GM12872 (cell line): ENCODE results near the gene PCYOX1L.

Experiments
- CTCF ChIP-seq: IDR thresholded peaks from 3 replicates; pipeline ENCODE4 v1.5.1; 2011; ENCODE audit warnings: low read depth, mild to moderate bottlenecking, low read length, moderate library complexity; ENCODE audit not compliant: insufficient read depth

Gene PCYOX1L

GRCh38 chr5:149324641-149325040, 33.2 kb upstream of the PCYOX1L start:
- no peak for TF ChIP-seq CTCF

GRCh38 chr5:149325166-149325735, 32.6 kb upstream of the PCYOX1L start:
- no peak for TF ChIP-seq CTCF

- no peak for TF ChIP-seq CTCF
Observed at GRCh38 chr5:149325894-149326293, 32.0 kb upstream of the PCYOX1L start.

- no peak for TF ChIP-seq CTCF
Observed at GRCh38 chr5:149326611-149327010, 31.2 kb upstream of the PCYOX1L start.

GRCh38 chr5:149328177-149328576, 29.7 kb upstream of the PCYOX1L start:
- TF ChIP-seq CTCF, result no peak

GRCh38 chr5:149333711-149334443, 24.0 kb upstream of the PCYOX1L start:
- no peak for TF ChIP-seq CTCF

- no peak for TF ChIP-seq CTCF
Observed at GRCh38 chr5:149337736-149338135, 20.1 kb upstream of the PCYOX1L start.
